ENCODE data around the gene GPR171. TPM values are rescaled to one million over a fixed set of nuclear protein-coding genes. Genes with fewer than 3 reads are reported as not detected.

GPR171 gene
- total RNA-seq, 1 donor from 2014 or later: 154 TPM

Other genes with a start within 250 kb of the GPR171 start
- gene CLRN1, start 230.5 kb downstream of the GPR171 start, total RNA-seq: not detected in 2 replicates
- 1.6 and 1.8 TPM in 2 replicates for gene MED12L, start 117.6 kb downstream of the GPR171 start, total RNA-seq
- 0.48 and 0.57 TPM in 2 replicates for gene P2RY14, start 75.3 kb upstream of the GPR171 start, total RNA-seq
- gene GPR87, start 113.6 kb upstream of the GPR171 start, total RNA-seq: 0.09 and 0.20 TPM in 2 replicates
- not detected in 2 replicates for gene P2RY13, start 126.3 kb upstream of the GPR171 start, total RNA-seq
- gene P2RY12, start 181.5 kb upstream of the GPR171 start, total RNA-seq: not detected in 2 replicates

Data from T-helper 2 cell treated with Interferon-gamma antibody and Interleukin-4, amounts not matched to agents 100 ng/mL and 5 ng/mL, for 36 hours (primary cell).